ENCODE measurements around the gene SEMA5B. TPM values are rescaled to one million over a fixed set of nuclear protein-coding genes. Genes with fewer than 3 reads are reported as not detected.

The SEMA5B gene
- total and polyA plus RNA-seq, 8 donors: 0.61 to 9.0 (median 6.4) TPM

DNA sequence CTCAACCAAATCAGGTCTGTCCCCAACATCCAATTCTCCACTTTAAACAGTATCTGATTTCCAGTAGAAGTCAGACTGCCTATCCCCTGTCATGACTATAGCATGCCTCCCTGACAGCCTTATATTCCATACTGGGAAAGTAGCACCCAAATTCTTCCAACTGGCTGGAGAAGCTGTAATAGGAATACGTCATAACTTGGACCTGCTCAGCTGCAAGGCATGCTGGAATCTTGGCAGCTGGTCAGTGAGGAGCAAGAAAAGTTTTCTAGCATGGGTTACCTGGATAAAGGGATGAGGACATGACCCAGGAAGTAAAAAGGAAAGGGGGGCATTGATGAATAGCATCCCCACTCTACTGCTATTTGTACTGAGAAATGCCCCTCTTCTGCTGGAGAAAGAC is 8.9 kb downstream of the SEMA5B start:
- TF ChIP-seq, protein P1, sequence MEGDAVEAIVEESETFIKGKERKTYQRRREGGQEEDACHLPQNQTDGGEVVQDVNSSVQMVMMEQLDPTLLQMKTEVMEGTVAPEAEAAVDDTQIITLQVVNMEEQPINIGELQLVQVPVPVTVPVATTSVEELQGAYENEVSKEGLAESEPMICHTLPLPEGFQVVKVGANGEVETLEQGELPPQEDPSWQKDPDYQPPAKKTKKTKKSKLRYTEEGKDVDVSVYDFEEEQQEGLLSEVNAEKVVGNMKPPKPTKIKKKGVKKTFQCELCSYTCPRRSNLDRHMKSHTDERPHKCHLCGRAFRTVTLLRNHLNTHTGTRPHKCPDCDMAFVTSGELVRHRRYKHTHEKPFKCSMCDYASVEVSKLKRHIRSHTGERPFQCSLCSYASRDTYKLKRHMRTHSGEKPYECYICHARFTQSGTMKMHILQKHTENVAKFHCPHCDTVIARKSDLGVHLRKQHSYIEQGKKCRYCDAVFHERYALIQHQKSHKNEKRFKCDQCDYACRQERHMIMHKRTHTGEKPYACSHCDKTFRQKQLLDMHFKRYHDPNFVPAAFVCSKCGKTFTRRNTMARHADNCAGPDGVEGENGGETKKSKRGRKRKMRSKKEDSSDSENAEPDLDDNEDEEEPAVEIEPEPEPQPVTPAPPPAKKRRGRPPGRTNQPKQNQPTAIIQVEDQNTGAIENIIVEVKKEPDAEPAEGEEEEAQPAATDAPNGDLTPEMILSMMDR (IDR thresholded peaks at IDR 0.05): no peak
- intact Hi-C loops (cut with DNase I): no loop called here
- no peak for ATAC-seq

DNA sequence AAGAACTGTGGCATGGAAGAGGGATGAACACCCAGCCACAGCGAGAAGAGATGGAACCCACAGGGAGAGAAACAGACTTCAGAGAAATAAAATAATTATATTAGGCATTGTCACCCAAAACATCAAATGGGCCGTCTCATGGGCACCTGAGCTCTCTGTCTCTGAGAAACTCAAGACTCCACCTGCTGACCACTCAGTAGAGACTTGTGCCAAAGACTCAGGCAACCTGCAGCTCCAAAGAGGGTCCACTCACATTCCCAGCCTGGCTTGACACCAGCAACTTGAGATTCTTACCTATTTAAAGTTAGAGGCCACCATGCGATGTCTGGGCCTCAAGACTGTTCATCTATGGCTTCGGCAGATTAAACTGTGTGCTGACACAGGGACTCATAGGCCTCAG is 12.0 kb downstream of the SEMA5B start:
- DNase-seq (no peak), ATAC-seq (no peak)
- H3K4me3 ChIP-seq: no peak overlapping the region
- H3K27ac ChIP-seq: no peak overlapping the region
- TF ChIP-seq, protein P1 (IDR thresholded peaks at IDR 0.05): no peak
- intact Hi-C loops (cut with DNase I): no loop called here
- no peaks in the 10 kb centered on the region for H3K9me3 ChIP-seq
- H3K27me3 ChIP-seq: no peaks in the 10 kb centered on the region
- no peaks in the 10 kb centered on the region for H3K4me1 ChIP-seq
- H3K36me3 ChIP-seq: no peaks in the 10 kb centered on the region

More for the DNA sequence above, 8.9 kb downstream of the SEMA5B start:
- H3K4me3 ChIP-seq: no peak overlapping the region
- no peaks in the 10 kb centered on the region for H3K4me1 ChIP-seq
- H3K27ac ChIP-seq: no peak overlapping the region
- no peaks in the 10 kb centered on the region for H3K9me3 ChIP-seq
- no peaks in the 10 kb centered on the region for H3K36me3 ChIP-seq
- peaks cover 0 to 8% of the 10 kb centered on the region in 2 donors for H3K27me3 ChIP-seq
- DNase-seq: no peak

DNA sequence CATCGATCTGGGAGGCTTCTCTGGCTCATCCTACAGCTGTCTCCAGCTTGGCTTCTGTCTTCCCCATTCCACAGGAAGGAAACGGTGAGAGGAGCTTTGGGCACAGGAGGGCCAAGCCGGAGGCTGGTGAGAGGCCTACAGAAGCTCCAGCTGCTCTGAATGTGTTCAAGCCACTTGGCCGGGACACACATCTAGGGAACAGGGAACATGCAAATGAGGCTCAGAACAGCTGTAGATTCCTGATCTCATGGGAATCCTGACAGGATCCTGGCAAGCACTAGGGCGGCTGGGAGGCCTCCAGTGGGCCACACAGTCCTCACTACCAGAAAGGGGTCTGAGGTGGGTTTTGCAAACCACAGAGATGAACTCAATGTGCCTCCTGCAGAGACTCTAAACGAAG is 13.7 kb downstream of the SEMA5B start:
- intact Hi-C loops (cut with DNase I): no loop called here
- no peak overlapping the region for H3K27ac ChIP-seq
- H3K27me3 ChIP-seq: no peaks in the 10 kb centered on the region
- no peak overlapping the region for H3K4me3 ChIP-seq
- ATAC-seq (no peak), DNase-seq (no peak)
- no peaks in the 10 kb centered on the region for H3K9me3 ChIP-seq
- TF ChIP-seq, protein P1 (IDR thresholded peaks at IDR 0.05): no peak
- no peaks in the 10 kb centered on the region for H3K4me1 ChIP-seq
- no peaks in the 10 kb centered on the region for H3K36me3 ChIP-seq

DNA sequence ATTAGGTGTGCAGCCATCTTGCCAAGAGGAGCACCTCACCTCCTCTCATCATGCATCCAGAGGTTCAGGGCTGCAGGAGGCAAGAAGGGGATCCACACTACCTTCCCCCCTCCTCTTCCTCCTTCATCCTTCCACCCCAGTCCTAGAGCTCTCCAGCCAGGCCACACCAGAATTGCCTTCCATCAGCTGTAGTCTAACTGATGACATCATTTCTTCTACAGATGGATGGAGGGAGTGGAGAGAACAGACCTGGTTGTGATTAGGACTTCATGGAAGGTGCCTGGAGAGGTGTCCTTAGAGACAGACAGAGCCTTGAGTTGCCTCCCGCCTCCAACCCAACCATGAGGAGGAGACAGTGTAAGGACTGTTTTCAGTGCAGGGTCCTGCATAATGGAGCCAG is 14.9 kb downstream of the SEMA5B start:
- no peaks in the 10 kb centered on the region for H3K36me3 ChIP-seq
- no peak overlapping the region for H3K27ac ChIP-seq
- no peaks in the 10 kb centered on the region for H3K9me3 ChIP-seq
- TF ChIP-seq, protein P1 (IDR thresholded peaks at IDR 0.05): no peak
- H3K4me1 ChIP-seq: no peaks in the 10 kb centered on the region
- no peak overlapping the region for H3K4me3 ChIP-seq
- intact Hi-C loops (cut with DNase I): no loop called here
- DNase-seq (no peak), ATAC-seq (no peak)
- H3K27me3 ChIP-seq: no peaks in the 10 kb centered on the region

DNA sequence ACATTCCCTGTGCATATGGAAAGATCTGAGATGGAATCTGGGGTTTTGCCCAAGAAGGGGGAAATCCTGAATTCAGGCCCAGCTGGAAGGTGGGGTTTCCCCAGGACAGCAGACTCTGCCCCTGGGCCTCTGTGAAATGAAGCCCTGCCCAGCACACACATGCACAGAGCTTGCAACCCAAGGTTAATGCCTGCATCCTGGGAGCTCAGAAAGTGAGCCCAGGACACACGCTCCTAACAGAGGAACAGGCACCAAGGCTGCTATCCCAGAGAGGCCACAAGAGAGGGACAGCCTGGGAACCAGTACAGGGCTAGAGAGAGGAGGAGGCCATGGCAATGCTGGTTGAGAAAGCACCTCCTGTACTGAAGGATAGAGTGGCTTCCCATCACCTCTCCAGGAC is 16.1 kb downstream of the SEMA5B start:
- Histone ChIP-seq H3K27ac (no peak overlapping the region), H3K36me3 (no peaks in the 10 kb centered on the region), H3K4me3 (no peak overlapping the region), H3K27me3 (no peaks in the 10 kb centered on the region), H3K4me1 (no peaks in the 10 kb centered on the region), H3K9me3 (no peaks in the 10 kb centered on the region)
- TF ChIP-seq, protein P1 (IDR thresholded peaks at IDR 0.05): no peak
- ATAC-seq: no peak
- DNase-seq: no peak
- intact Hi-C loops (cut with DNase I): no loop called here

Measured in left lung (tissue), 10 donors.